Ovary (tissue), 3 donors: ENCODE measurements around the gene WNK1.

Source experiments
- CTCF ChIP-seq, 3 donors: fragments of 450-650 bp in 2 of 3; fragments of 200-600 bp in 1 of 3; IDR thresholded peaks; one replicate each; pipeline versions ENCODE4 v1.5.1 to v1.8.0; 2016 to 2022; ENCODE audit warnings: antibody characterized with exemption in 3 of 3, mild to moderate bottlenecking in 1 of 3
- POLR2A ChIP-seq: fragments of 450-650 bp; IDR thresholded peaks from one replicate; pipeline ENCODE4 v1.6.1; 2017; ENCODE audit warnings: antibody characterized with exemption, mild to moderate bottlenecking, moderate library complexity
- donor health status: DM: no; HTN: no; CAD: no.

- TF ChIP-seq CTCF (IDR thresholded peaks at IDR 0.05) (no peak), POLR2A (no peak)
These were observed 23.2 kb upstream of the WNK1 start for GRCh38 chr12:729221-729620.
